T-helper 1 cell treated with Interleukin-12 subunit alpha and Interleukin-12 subunit beta and Interleukin-4 antibody, amounts not matched to agents 30 μg/mL and 1 μg/mL, for 36 hours (primary cell): Measurements from ENCODE around the gene DCP1B.
A peak's percentile ranks its signal among the peaks of the same experiment; 100 is the strongest.

Experiments used
- H3K27ac Mint-ChIP-seq: one replicate; pipeline ENCODE4 v1.8.0; 2021; ENCODE audit warnings: mild to moderate bottlenecking, mixed read lengths
- H3K27me3 Mint-ChIP-seq: one replicate; pipeline ENCODE4 v1.8.0; 2021; ENCODE audit warnings: low read depth, mixed read lengths
- H3K36me3 Mint-ChIP-seq: one replicate; pipeline ENCODE4 v1.8.0; 2021; ENCODE audit warnings: low read depth, mixed read lengths
- H3K4me1 Mint-ChIP-seq: one replicate; pipeline ENCODE4 v1.8.0; 2021; ENCODE audit warnings: low read depth, mixed read lengths
- H3K4me3 Mint-ChIP-seq: one replicate; pipeline ENCODE4 v1.8.0; 2021; ENCODE audit warnings: mild to moderate bottlenecking, moderate library complexity, mixed read lengths
- H3K9me3 Mint-ChIP-seq: one replicate; pipeline ENCODE4 v1.8.0; 2021; ENCODE audit warnings: mixed read lengths

Gene DCP1B

GRCh38 chr12:1917172-1918070 lies 86.8 kb downstream of the DCP1B start:
- Mint-ChIP-seq H3K27ac (no peak overlapping the region), H3K27me3 (peaks cover 14% of the 10 kb centered on the region), H3K36me3 (peaks cover 2% of the 10 kb centered on the region), H3K9me3 (no peaks in the 10 kb centered on the region), H3K4me1 (peaks cover 16% of the 10 kb centered on the region), H3K4me3 (no peak overlapping the region)

- Mint-ChIP-seq H3K36me3 (peaks cover 2% of the 10 kb centered on the region), H3K27me3 (peaks cover 14% of the 10 kb centered on the region), H3K4me3 (no peak overlapping the region), H3K4me1 (peaks cover 16% of the 10 kb centered on the region), H3K9me3 (no peaks in the 10 kb centered on the region), H3K27ac (peak overlapping the region; percentile 84)
These were observed 87.7 kb downstream of the DCP1B start for GRCh38 chr12:1916371-1917171.

- peaks cover 16% of the 10 kb centered on the region for H3K4me1 Mint-ChIP-seq
- H3K36me3 Mint-ChIP-seq: peaks cover 2% of the 10 kb centered on the region
- H3K4me3 Mint-ChIP-seq: peak overlapping the region; percentile 60
These were observed 88.9 kb downstream of the DCP1B start for GRCh38 chr12:1915082-1915968.

GRCh38 chr12:1914114-1914911 lies 89.9 kb downstream of the DCP1B start:
- H3K9me3 Mint-ChIP-seq: no peaks in the 10 kb centered on the region
- H3K4me3 Mint-ChIP-seq: no peak overlapping the region

More at GRCh38 chr12:1915082-1915968, 88.9 kb downstream of the DCP1B start:
- Mint-ChIP-seq H3K27ac (peak overlapping the region; percentile 84), H3K27me3 (peaks cover 14% of the 10 kb centered on the region), H3K9me3 (no peaks in the 10 kb centered on the region)

GRCh38 chr12:1913377-1914113 lies 90.7 kb downstream of the DCP1B start:
- Mint-ChIP-seq H3K36me3 (peaks cover 2% of the 10 kb centered on the region), H3K27ac (no peak overlapping the region), H3K4me3 (no peak overlapping the region), H3K27me3 (peaks cover 20% of the 10 kb centered on the region), H3K9me3 (no peaks in the 10 kb centered on the region), H3K4me1 (peaks cover 16% of the 10 kb centered on the region)

More at GRCh38 chr12:1914114-1914911, 89.9 kb downstream of the DCP1B start:
- H3K4me1 Mint-ChIP-seq: peaks cover 16% of the 10 kb centered on the region
- H3K36me3 Mint-ChIP-seq: peaks cover 2% of the 10 kb centered on the region
- H3K27ac Mint-ChIP-seq: no peak overlapping the region
- peaks cover 20% of the 10 kb centered on the region for H3K27me3 Mint-ChIP-seq

GRCh38 chr12:1912580-1913376 lies 91.5 kb downstream of the DCP1B start:
- peaks cover 21% of the 10 kb centered on the region for H3K27me3 Mint-ChIP-seq
- H3K4me1 Mint-ChIP-seq: peaks cover 17% of the 10 kb centered on the region
- no peak overlapping the region for H3K27ac Mint-ChIP-seq
- H3K9me3 Mint-ChIP-seq: peaks cover 1% of the 10 kb centered on the region
- H3K36me3 Mint-ChIP-seq: peaks cover 2% of the 10 kb centered on the region
- no peak overlapping the region for H3K4me3 Mint-ChIP-seq

- Mint-ChIP-seq H3K4me3 (no peak overlapping the region), H3K4me1 (peaks cover 18% of the 10 kb centered on the region)
These were observed 92.4 kb downstream of the DCP1B start for GRCh38 chr12:1911598-1912575.

GRCh38 chr12:1910468-1910867 lies 93.8 kb downstream of the DCP1B start:
- H3K27ac Mint-ChIP-seq: no peak overlapping the region
- H3K36me3 Mint-ChIP-seq: no peaks in the 10 kb centered on the region
- H3K4me3 Mint-ChIP-seq: no peak overlapping the region
- peaks cover 33% of the 10 kb centered on the region for H3K27me3 Mint-ChIP-seq
- H3K4me1 Mint-ChIP-seq: peaks cover 6% of the 10 kb centered on the region
- peaks cover 22% of the 10 kb centered on the region for H3K9me3 Mint-ChIP-seq

More at GRCh38 chr12:1911598-1912575, 92.4 kb downstream of the DCP1B start:
- H3K9me3 Mint-ChIP-seq: peaks cover 9% of the 10 kb centered on the region
- H3K36me3 Mint-ChIP-seq: peaks cover 2% of the 10 kb centered on the region
- no peak overlapping the region for H3K27ac Mint-ChIP-seq
- peaks cover 30% of the 10 kb centered on the region for H3K27me3 Mint-ChIP-seq

- Mint-ChIP-seq H3K9me3 (peaks cover 33% of the 10 kb centered on the region), H3K36me3 (no peaks in the 10 kb centered on the region), H3K4me1 (peaks cover 2% of the 10 kb centered on the region), H3K27ac (no peak overlapping the region), H3K4me3 (no peak overlapping the region), H3K27me3 (peaks cover 33% of the 10 kb centered on the region)
These were observed 95.5 kb downstream of the DCP1B start for GRCh38 chr12:1908758-1909157.

- H3K36me3 Mint-ChIP-seq: no peaks in the 10 kb centered on the region
- peaks cover 2% of the 10 kb centered on the region for H3K4me1 Mint-ChIP-seq
- H3K4me3 Mint-ChIP-seq: no peak overlapping the region
- H3K27me3 Mint-ChIP-seq: peaks cover 37% of the 10 kb centered on the region
- no peak overlapping the region for H3K27ac Mint-ChIP-seq
- peaks cover 41% of the 10 kb centered on the region for H3K9me3 Mint-ChIP-seq
These were observed 96.3 kb downstream of the DCP1B start for GRCh38 chr12:1907652-1908611.

- Mint-ChIP-seq H3K36me3 (no peaks in the 10 kb centered on the region), H3K4me3 (no peak overlapping the region), H3K27ac (no peak overlapping the region), H3K27me3 (peaks cover 45% of the 10 kb centered on the region), H3K9me3 (peaks cover 45% of the 10 kb centered on the region), H3K4me1 (peaks cover 2% of the 10 kb centered on the region)
These were observed 97.7 kb downstream of the DCP1B start for GRCh38 chr12:1906579-1906978.
